Liver (tissue), 3 donors: ENCODE data around the gene PLP1.
"Not testable (repeated sequence)": the region's sequence is repeated elsewhere in the genome, so short reads cannot be mapped to it uniquely, and the experiment has no call there.

Source experiments
- ATF3 ChIP-seq: IDR thresholded peaks from 2 replicates; pipeline ENCODE4 v1.6.1; 2016; ENCODE audit warnings: antibody characterized with exemption
- CTCF ChIP-seq: fragments of 150-350 bp; IDR thresholded peaks from 2 replicates; pipeline ENCODE4 v1.5.1; 2017; ENCODE audit warnings: improper control_type of control experiment, low read depth, low read length; ENCODE audit not compliant: missing input control
- FOXA2 ChIP-seq: IDR thresholded peaks from 2 replicates; pipeline ENCODE4 v1.6.1; 2016; ENCODE audit warnings: antibody characterized with exemption
- GABPA ChIP-seq, 2 donors: IDR thresholded peaks in 1 of 2; conservative IDR thresholded peaks in 1 of 2; 2 replicates each; pipeline ENCODE4 v1.6.1; 2016; ENCODE audit warnings: antibody characterized with exemption in 2 of 2, mild to moderate bottlenecking in 1 of 2, moderate library complexity in 1 of 2
- JUND ChIP-seq, 2 donors: IDR thresholded peaks; 2 replicates each; pipeline ENCODE4 v1.6.1; 2016; ENCODE audit warnings: antibody characterized with exemption in 2 of 2
- MAX ChIP-seq: IDR thresholded peaks from 2 replicates; pipeline ENCODE4 v1.6.1; 2016; ENCODE audit warnings: antibody characterized with exemption
- RAD21 ChIP-seq, 2 donors: IDR thresholded peaks; 2 replicates each; pipeline ENCODE4 v1.6.1; 2016; ENCODE audit warnings: antibody characterized with exemption in 2 of 2, mild to moderate bottlenecking in 2 of 2
- REST ChIP-seq: IDR thresholded peaks from 2 replicates; pipeline ENCODE4 v1.6.1; 2016; ENCODE audit warnings: antibody characterized with exemption, mild to moderate bottlenecking
- SP1 ChIP-seq: IDR thresholded peaks from 2 replicates; pipeline ENCODE4 v1.6.1; 2018; ENCODE audit warnings: antibody characterized with exemption, mild to moderate bottlenecking
- TAF1 ChIP-seq: conservative IDR thresholded peaks from 2 replicates; pipeline ENCODE4 v1.6.1; 2016; ENCODE audit warnings: antibody characterized with exemption, mild to moderate bottlenecking
- YY1 ChIP-seq: IDR thresholded peaks from 2 replicates; pipeline ENCODE4 v1.6.1; 2016; ENCODE audit warnings: antibody characterized with exemption, mild to moderate bottlenecking
- donor health status: healthy.
- donor health status: healthy.

GRCh38 chrX:103766813-103767555, 9.7 kb upstream of the PLP1 start:
- TF ChIP-seq CTCF; MAX; SP1; REST; TAF1; FOXA2; RAD21 (IDR thresholded peaks at IDR 0.05); YY1; GABPA (IDR thresholded peaks at IDR 0.05 in 1 of 2, conservative IDR thresholded peaks at IDR 0.05 in 1 of 2); JUND (IDR thresholded peaks at IDR 0.05); ATF3: not testable (repeated sequence)
